NOMO-1 treated with DMSO at 0.1 percent for 48 hours (cell line): ENCODE data around the gene KRTAP5-2.
"Not testable (repeated sequence)": the region's sequence is repeated elsewhere in the genome, so short reads cannot be mapped to it uniquely, and the experiment has no call there.

ENCODE experiments used
- DNase-seq: peaks from one replicate; lab custom pipeline; 2025; ENCODE audit not compliant: unreplicated experiment; lab: John Stamatoyannopoulos, UW

KRTAP5-2 gene, protein sequence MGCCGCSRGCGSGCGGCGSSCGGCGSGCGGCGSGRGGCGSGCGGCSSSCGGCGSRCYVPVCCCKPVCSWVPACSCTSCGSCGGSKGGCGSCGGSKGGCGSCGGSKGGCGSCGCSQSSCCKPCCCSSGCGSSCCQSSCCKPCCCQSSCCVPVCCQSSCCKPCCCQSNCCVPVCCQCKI

DNA sequence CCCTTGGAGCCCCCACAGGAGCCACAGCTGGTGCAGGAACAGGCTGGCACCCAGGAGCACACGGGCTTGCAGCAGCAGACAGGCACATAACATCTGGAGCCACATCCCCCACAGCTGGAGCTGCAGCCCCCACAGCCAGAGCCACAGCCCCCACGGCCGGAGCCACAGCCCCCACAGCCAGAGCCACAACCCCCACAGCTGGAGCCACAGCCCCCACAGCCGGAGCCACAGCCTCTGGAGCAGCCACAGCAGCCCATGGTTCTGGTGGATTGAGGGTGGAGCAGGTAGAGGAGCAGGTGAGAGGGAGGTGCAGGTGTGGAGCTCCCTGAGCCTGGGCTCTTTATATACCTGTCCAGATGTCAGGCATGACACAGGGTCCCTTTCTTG, at the start of gene KRTAP5-2:
Gene KRTAP5-2, minus strand, starts transcription at position 301 of the 387 bp plus-strand sequence. Its CDS starts 44 bp downstream, at position 257.
- no peak for DNase-seq

DNA sequence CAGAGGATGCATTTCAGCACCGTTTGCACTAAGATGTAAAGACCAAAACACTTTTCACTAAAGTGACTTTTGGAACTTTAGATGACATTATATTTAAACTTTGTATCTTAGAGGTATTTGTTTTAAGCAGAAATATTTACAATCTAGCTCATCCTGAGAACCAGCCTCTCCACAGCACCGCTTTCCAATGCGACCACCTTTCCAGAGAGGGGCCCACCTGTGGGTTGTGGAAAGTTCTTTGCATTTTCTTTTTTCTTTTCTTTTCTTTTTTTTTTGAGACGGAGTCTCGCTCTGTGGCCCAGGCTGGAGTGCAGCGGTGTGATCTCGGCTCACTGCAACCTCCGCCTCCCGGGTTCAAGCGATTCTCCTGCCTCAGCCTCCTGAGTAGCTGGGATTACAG, 48.4 kb upstream of the KRTAP5-2 start:
- DNase-seq, result not testable (repeated sequence)

DNA sequence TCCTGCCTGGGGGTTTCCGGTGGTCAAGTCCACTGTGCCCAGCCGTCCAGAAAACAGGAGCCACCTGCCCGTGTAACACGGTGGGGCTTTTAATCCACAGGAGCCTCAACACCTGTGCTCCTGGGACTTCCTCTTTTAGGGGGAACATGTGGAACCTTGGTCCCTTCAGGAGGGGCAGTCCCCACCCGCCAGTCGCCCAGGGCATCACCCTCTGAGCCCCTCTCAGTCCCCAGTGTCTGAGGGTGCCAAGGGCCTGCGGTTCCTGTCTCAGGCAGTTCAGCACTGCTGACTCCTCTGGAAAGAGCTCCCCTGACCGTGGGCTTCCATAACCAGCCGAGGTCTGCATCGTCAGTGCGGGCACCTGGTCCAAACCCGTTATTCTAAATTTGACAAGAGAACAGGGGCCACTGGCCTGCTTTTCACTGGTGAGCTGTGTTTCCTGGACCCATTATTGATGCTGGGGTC, 47.3 kb upstream of the KRTAP5-2 start:
- DNase-seq, result no peak

DNA sequence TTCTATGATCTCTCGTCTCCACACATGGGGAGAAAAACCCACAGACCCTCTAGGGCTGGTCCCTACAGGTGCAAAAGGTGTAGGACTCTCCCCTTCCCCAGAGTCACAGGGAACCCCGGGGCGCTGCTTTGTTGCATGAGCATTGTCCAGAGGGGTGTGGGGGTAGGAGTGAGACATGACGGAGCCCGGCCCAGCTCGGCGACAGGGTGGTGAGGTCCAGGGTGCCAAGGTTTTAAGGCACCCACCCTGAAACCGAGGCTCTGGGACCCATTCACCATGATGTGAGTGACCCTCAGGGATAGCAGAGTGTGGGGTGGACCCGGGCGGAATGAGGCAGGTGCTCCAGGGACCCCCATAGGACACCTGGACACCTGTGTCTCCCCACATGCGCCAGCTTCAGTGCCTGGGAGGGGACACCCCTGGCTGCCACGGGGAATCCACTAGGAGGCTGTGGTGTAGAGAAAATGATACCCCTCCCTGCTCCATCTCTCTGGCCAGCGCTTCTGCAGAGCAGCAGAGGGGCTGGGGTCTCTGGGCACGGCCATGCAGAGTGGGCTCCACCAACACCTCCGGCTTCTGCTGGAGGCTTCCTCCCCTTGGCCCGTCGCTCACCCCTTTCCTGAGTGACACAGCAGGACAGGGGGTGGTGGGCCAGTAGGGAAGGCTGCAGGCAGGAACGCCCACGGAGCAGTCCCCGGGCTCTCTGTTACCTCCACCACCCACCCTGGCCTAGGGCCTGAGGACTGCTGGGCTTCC, 46.7 kb upstream of the KRTAP5-2 start:
- no peak for DNase-seq

DNA sequence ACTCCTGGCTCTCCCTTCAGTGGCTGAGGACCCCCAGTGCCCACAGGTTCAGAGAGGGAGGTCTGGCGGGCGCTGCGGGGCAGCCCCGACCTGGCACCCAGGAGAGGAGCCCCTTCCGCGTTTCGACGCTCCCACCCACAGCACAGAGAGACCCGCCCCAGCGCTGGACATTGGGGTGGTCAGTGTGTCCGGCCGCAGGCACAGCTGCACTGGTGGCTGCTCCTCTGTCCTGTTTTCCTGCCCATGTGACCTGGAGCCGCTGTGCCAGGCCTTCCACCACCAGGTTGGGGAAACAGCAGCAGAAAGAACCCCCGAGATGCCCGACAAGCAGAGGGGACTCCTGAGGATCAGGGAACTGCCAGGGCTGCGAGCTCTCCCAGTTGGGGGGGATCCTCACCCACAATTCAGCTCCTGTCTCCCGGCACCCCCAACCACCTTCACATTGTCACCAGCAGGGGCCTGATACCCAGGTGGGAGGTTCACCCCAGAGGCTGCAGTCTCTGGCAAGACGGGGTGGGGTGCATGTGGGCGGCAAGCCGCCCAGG, 45.1 kb upstream of the KRTAP5-2 start:
- no peak for DNase-seq

DNA sequence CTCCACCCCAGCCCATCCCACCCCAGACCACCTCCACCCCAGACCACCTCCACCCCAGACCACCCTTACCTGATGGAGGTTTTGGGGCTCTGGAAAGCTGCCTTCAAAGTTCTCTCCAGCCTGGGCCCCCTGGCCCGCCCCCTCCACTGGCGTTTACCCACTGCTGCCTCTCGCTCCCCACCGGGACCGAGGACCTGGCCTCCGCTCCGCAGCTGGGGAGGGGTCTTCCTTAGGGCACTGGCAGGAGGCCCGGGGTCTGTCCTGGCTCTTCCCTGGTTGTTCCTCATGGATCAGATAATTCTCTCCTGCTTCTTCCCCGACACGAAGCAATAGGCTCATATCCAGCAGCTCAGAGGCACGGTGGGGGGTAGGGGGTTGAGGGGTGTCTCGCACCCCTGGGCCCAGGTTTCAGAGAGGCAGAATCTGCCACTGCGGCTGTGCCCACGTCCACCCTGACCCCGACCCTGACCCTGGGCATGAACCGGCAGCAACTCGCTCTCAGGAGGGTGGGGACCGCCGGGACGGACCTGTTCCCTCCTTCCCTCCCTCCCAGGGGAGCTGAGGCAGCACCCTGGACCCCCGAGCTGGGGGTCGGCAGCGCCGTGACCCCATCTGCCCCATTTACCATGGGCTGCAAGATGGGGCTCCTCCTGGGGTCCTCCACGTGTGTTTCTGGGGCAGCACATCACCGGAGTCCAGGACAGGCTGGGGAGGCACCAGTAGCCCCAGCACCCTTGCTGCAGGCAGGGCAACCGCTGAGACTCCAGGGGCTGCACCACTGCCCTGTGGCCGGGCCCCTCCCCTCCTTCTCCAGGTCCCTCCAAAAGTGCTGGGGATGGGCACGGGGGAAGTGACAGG, 44.4 kb upstream of the KRTAP5-2 start:
- no peak for DNase-seq

DNA sequence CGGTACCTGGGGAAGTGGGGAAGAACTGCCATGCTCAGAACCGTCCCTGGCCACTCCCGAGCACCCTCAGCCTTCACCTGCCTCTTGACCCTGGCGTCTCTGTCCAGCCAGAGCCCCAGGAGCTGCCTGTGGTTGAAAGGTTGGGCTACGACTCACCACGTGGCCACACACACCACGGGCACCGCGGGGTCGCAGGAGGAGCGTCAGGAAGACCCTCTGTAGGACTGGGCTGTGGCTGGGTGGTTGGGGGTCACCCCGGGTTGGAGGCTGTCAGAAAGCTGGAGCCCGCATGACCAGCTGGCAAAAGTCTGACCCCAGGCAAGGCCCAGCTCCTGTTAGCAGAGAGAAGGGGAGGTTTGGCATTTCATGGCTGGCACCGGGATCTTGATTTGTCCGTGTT, 43.0 kb upstream of the KRTAP5-2 start:
- DNase-seq, result no peak

DNA sequence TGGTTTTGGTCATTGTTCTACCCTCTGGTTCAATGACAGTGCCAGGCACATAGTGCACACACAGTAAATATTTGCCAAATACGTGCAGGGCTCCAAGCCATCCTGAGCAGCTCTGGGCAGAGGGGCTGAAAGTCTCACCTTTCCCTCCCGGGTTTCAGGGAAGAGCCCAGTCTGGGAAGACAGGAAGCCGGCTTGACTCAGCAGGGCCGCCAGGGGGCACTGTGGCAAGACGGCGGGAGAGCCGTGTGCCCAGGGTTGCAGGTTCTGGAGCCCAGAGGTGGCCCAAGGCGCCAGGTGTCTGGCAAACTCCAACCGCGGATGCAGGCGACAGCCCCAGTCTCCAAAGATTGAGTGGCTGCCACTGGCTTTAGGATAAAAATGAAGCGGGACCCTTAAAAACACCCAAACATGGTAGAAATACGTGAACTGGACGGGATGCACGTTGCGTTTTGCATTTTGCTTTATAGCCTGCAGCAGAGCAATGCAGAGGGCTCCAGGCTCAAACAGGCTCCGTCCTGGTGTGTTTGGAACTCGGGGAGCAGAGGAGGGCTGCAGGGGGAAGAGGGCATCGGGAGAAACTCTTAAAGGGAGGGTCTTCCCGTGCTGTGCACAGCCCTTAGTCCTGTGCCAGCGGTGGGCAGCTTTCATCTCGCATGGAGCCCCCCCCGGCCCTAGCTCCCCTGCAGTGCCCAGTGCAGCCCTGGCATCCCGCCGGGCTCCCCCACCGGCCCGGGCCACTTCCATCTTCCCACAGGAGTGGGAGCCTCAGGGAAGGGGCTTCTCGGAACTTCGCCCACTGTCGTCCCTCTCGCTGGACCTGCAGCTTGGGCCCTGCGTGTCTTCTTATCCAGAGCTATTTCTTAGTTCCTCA, 42.2 kb upstream of the KRTAP5-2 start:
- peak; percentile 1 for DNase-seq

DNA sequence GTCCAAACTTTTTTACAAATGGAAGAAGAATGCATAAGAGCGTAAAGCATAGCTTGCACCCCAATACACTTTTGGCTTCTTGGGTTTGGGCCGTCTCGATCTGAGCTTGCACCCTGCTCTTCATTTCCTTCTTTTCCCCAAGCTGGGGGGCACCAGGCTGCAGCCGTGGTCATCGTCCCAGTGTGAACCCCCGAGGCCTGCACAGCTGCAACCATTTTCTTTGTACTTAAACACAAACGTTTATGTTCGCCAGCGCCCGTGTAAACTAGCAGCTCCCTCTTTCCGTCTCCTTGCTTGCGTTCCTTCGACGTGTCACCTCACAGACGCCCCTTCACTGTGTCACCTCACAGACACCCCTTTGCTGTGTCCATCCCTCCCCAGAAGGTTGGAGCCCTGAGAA, 41.6 kb upstream of the KRTAP5-2 start:
- DNase-seq, result no peak

DNA sequence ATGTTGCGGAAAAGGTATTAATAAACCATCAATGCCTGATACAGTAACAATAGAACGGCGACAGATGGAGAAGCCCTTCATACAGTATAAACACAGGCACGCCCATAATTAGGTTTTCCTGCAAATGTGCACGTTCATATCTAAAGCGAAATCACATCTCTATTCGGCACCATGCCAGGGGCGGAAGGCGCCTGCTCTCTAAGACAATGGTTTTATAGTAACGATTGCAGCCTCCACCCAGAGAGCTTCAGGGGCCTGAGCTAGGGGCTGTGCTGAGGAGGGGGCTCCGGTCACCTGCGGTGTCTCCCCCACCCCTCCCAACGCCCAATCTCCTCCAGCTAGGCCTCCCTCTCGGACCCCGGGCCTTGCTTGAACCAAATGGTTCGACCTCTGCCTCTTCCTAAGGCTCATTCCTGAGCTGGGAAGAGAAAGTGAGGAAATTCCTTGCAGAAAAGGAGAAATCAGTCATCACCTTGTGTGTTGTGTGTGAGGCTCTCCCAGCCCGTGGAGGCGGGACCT, 41.1 kb upstream of the KRTAP5-2 start:
- no peak for DNase-seq

DNA sequence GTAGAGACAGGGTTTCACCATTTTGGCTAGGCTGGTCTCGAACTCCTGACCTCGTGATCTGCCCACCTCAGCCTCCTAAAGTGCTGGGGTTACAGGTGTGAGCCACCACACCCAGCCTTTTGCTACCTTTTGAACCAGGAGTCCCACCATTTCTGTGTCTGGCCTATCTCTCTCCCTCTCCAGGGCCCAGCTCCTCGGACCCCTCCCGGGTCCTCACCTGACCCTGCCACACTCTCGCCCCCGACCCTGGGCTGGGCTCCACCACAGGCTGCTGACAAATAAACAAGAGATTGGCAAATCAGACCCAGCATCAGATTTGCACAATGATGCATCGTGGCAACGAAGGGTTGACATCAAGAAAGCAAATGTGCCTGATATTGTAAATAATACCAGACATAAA, 40.2 kb upstream of the KRTAP5-2 start:
- no peak for DNase-seq

DNA sequence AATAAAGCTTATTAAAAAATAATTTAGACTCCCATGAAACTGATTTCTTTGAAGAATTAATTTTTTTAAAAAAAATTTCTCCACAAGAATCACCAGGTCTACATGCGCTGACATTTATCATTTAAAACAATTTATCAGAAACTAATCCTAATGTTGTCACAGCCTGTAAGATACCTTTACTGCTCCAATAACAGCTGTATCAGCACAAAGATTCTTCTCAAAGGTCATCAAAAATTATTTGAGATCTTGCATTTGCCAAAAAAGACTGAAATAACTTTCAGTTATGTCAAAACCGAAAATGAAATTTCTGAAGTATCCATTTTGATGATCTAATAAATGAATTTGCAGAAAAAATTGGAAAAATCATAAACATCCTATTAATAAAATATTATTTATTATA, 39.5 kb upstream of the KRTAP5-2 start:
- no peak for DNase-seq

DNA sequence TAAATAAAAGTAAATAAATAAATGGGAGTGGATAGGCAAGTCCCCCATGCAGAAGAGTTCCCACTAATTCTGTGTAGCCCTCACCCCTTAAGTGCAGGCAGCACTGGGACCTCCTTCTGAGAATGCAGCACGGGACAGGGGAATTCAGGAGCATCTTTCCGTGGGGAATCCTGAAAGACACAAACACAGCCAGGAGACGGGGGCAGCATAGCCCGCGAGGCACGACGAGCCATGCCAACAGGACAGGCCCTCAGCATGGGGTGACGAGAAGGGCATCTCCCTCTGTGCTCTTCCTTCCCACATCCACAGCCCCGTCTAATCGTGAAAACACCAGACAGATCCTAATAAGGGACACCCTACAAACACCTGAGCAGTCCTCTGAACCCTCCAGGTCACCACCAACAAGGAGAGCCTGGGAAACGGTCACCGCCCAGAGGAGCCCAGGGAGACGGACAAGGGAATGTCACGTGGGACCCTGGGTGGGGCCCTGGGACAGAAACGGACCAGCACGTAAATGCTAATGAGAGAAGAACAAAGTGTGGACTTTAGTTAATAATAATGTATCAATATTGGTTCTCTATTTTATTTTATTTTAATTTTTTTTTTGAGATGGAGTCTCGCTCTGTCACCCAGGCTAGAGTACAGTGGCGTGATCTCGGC, 38.3 kb upstream of the KRTAP5-2 start:
- DNase-seq, result no peak

DNA sequence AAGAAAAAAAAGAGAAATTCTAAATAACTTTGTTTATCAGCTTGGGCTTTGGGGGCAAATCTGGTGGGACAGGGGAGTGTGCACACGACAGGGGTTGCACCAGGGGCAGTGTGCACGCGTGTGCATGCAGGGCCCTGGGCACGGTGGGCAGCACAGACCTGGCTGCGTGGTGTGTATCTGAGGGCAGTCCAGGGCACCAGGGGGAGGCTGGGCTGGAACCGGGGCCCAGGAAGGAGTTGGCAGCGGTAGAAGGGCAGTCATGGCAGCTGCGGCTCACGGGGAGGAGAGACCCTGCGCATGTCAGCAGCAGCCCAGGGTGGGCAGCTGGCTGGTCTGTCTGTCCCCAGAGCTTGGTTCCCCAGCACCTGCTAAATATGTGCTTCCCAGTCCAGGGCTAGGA, 35.8 kb upstream of the KRTAP5-2 start:
- DNase-seq, result no peak

DNA sequence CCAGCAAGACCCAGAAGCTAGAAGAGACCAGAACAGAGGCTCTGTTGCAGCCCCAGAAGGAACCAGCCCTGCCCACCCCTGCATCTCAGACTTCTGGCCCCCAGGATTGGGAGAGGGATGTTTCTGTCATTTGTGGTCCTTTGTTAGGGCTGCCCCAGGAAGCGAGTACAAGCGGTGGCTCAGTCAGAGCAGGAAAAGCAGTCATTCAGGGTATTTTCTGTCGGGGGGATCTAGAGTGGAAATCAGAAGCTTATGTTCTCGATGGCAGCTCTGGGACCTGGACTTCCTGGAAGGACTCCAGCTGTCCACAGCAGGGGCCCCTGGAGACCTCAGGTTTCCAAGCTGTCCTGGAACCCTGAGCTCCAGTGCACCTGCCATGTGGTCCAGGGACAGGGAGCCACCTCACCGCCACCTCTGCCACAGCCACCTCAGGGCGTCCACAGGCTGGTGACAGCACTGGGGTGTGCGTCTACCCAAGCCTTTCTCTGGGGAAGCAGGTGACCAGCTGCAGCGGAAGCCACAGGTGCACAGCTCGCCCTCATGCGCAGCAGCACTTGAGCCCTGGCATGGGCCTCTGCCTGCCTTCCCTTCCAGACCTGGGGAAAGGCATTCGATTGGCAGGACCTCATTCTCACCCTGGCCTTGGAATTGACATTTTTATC, 34.1 kb upstream of the KRTAP5-2 start:
- no peak for DNase-seq

DNA sequence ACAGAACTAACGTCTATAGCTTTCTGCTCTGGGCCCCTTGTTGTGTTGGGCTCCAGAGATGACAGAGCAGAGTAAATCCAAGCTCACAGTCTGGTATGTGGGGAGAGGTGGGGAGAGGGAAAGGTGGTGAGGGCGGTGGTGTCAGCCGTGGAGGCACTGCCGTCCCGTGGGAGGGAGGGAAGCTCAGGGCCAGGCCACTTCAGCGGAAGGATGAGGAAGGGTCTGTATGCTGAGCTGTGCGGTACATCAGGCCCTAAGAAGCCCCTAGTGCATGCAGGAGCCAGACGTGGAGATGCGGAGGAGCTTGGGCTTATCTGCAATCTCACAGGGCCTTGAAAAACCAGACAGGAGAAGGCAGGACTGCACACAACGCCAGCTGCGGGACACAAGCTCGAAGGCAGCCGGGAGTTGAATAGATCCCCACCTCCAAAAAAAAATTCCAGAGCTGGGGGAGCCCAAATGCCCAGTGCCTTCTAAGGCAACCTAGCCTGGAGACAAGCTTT, 33.0 kb upstream of the KRTAP5-2 start:
- DNase-seq, result no peak

DNA sequence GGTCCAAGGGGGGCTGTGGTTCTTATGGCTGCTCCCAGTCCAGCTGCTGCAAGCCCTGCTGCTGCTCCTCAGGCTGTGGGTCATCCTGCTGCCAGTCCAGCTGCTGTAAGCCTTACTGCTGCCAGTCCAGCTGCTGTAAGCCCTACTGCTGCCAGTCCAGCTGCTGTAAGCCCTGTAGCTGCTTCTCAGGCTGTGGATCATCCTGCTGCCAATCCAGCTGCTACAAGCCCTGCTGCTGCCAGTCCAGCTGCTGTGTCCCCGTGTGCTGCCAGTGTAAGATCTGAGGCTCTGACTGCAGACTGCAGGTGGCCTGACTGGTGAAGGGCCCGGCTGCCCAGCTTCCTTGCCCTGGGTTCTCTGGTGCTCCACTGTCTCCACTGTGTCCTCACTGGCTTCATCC, 32.2 kb upstream of the KRTAP5-2 start:
- DNase-seq, result no peak

DNA sequence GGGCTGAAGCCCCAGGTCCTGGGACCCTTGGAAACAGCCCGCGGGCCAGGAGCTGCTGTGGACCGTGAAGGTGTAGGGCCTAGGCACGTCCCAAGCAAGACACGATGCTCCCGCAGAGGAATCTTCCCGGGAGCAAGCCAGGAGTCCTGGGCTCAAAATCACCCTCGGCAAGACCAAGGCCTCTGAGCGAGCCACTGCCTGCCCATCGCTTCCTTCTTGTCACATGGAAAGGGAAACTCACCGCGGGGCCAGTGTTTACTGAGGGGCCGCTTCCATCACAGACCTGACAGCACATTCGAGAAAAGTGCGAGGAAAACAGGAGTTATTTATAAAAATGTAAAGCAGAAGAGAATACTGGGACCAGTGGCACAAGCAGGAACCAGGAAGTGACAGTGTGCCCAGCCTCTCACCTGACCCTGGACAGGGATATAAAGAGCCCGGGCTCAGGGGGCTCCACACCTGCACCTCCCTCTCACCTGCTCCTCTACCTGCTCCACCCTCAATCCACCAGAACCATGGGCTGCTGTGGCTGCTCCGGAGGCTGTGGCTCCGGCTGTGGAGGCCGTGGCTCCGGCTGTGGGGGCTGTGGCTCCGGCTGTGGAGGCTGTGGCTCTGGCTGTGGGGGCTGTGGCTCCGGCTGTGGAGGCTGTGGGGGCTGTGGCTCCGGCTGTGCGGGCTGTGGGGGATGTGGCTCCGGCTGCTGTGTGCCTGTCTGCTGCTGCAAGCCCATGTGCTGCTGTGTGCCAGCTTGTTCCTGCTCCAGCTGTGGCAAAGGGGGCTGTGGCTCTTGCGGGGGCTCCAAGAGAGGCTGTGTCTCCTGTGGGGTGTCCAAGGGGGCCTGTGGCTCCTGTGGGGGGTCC, 31.5 kb upstream of the KRTAP5-2 start, which contains the start of gene KRTAP5-5:
Gene KRTAP5-5, plus strand, starts transcription at position 450 of the 860 bp plus-strand sequence. Its CDS starts 66 bp downstream, at position 516.
- no peak for DNase-seq
